ENCODE data around the gene KCNQ1.

GRCh38 chr11:2849994-2850770 is 405.4 kb downstream of the KCNQ1 start:
- no peak for TF ChIP-seq EP300 (IDR thresholded peaks at IDR 0.05)
- no peak for TF ChIP-seq POLR2A (IDR thresholded peaks at IDR 0.05)
- TF ChIP-seq POLR2AphosphoS5 (IDR thresholded peaks at IDR 0.05): no peak

Data from upper lobe of left lung (tissue), 4 donors.